ENCODE measurements around the gene CDS1. TPM values are rescaled to one million over a fixed set of nuclear protein-coding genes. Genes with fewer than 3 reads are reported as not detected.

Gene CDS1
- total RNA-seq, 1 donor from 2014 or later = 0.16 TPM

GRCh38 chr4:84697159-84697558 is 114.2 kb downstream of the CDS1 start:
- CTCF ChIA-PET = no interaction called here
- H3K27ac Mint-ChIP-seq = no peak overlapping the region
- H3K4me1 Mint-ChIP-seq = no peaks in the 10 kb centered on the region
- H3K9me3 Mint-ChIP-seq = no peaks in the 10 kb centered on the region
- intact Hi-C loops (cut with micrococcal nuclease) = no loop called here
- ATAC-seq (ENCODE audit: low read depth) (no peak), DNase-seq (no peak)
- H3K27me3 Mint-ChIP-seq = peaks cover 1% of the 10 kb centered on the region
- TF ChIP-seq CTCF (IDR thresholded peaks at IDR 0.05) = no peak
- H3K4me3 Mint-ChIP-seq = no peak overlapping the region
- POLR2A ChIA-PET = no interaction called here
- H3K36me3 Mint-ChIP-seq (ENCODE audit: low read depth) = no peaks in the 10 kb centered on the region

DNA sequence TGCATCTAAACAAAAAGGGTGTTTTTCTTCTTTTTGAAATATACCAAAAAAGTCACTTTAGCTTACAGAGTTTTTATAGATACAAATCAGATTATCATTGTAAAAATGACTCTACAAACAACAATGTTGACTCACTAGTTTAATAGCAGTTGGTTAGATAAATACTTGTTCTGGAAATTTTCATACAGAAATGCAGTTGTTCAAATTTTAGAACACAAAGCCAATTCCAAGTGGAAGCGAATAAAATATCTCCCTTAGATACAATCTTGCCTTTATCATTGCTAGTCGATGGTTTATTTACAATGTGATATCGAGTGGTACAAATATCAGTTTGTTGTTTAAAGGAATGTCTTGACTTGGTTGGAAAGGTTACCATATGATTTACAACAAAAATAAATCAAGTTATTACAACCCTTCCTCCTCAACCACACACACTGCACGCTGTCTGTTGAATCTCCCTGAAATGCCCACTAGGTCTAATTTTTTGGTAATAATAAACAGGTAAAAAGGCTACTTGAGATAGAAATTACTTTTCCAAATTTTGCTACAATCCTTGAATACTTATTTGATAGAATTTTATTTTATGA is 114.8 kb downstream of the CDS1 start:
- POLR2A ChIA-PET = no interaction called here
- H3K27ac Mint-ChIP-seq = no peak overlapping the region

DNA sequence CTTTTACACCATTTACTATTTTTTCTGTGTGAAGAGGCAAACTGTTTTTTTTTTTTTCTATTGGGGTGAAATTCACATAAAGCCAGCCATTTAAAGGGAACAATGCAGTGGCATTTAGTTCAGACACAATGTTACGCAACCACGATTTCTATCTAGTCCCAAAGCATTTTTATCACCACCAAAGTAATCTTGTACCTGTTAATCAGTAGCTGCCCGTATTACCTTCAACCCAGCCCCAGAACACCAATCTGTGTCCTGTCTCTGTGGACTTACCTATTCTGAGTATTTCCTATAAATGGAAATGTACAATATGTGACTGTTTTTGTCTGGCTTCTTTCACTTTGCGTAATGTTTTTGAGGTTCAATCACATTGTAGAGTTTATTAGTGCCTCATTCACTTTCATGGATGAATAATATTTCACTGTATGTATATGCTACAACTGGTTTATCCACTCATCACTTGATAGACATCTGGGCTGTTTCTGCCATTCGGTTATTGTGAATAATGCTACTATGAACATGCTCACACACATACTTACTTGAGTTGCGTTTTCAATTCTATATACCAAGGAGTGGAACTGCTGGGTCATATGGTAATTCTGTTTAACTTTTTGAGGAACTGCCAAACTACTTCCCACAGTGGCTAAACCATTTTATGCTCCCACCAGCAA is 116.2 kb downstream of the CDS1 start:
- Mint-ChIP-seq H3K4me1 (no peaks in the 10 kb centered on the region), H3K9me3 (no peaks in the 10 kb centered on the region), H3K27ac (no peak overlapping the region), H3K27me3 (peaks cover 1% of the 10 kb centered on the region), H3K36me3 (ENCODE audit: low read depth) (no peaks in the 10 kb centered on the region), H3K4me3 (no peak overlapping the region)
- ChIA-PET CTCF (no interaction called here), POLR2A (interaction anchor here (0.8 kb wide), 1 partner anchor 68 kb away, joined by 6 read pairs; no protein-coding TSS in a partner anchor)
- intact Hi-C loops (cut with micrococcal nuclease) = no loop called here
- ATAC-seq (ENCODE audit: low read depth) = no peak
- DNase-seq = no peak
- TF ChIP-seq CTCF (IDR thresholded peaks at IDR 0.05) = no peak

More for the DNA sequence above, 114.8 kb downstream of the CDS1 start:
- CTCF ChIA-PET = no interaction called here
- ATAC-seq (ENCODE audit: low read depth) (no peak), DNase-seq (no peak)
- H3K27me3 Mint-ChIP-seq = peaks cover 1% of the 10 kb centered on the region
- H3K9me3 Mint-ChIP-seq = no peaks in the 10 kb centered on the region
- H3K36me3 Mint-ChIP-seq (ENCODE audit: low read depth) = no peaks in the 10 kb centered on the region
- intact Hi-C loops (cut with micrococcal nuclease) = no loop called here
- no peak overlapping the region for H3K4me3 Mint-ChIP-seq
- H3K4me1 Mint-ChIP-seq = no peaks in the 10 kb centered on the region
- TF ChIP-seq CTCF (IDR thresholded peaks at IDR 0.05) = no peak

Other genes starting within 250 kb of the CDS1 start
- not detected in 2 replicates for gene NKX6-1, start 83.8 kb upstream of the CDS1 start, total RNA-seq

Data from activated B cell treated with CpG ODN at 0.5 μM for 24 hours (primary cell).